Measurements from ENCODE around the gene PGM5.

The PGM5 gene

DNA sequence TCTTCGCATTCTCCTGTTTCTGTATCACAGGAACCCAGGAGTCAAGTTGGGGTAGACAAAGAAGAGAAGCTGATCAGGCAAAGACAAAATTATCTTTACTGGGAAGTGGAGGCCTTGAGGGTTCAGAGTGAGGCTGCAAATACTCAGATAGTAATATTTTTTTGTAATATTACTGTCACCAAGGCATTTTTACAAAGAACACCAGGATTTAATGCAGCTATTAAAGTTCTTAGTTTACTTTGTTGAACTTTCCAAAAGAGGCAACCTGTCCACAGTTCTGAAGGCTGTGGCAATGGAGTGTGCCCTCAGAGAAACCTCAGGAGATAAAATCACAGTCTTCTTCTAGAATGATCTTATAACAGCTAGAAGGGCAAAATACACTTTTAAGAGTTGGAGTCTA, 74.9 kb downstream of the PGM5 start:
- Histone ChIP-seq H3K9ac (ENCODE audit: low read depth in 1 of 2, low read length in 2 of 2) (no peak overlapping the region), H3K36me3 (ENCODE audit: control insufficient read depth in 1 of 2, insufficient read depth in 2 of 2, low read length in 2 of 2) (no peaks in the 10 kb centered on the region), H3K9me3 (ENCODE audit: control insufficient read depth in 1 of 2, low read length in 2 of 2) (no peaks in the 10 kb centered on the region), H3K4me1 (ENCODE audit: control insufficient read depth in 1 of 2, insufficient read depth in 2 of 2, low read length in 2 of 2) (no peaks in the 10 kb centered on the region), H3K27me3 (ENCODE audit: control insufficient read depth in 1 of 2, insufficient read depth in 2 of 2, low read length in 2 of 2) (no peaks in the 10 kb centered on the region), H3K27ac (ENCODE audit: low read depth, low read length) (no peak overlapping the region), H3K4me3 (ENCODE audit: low read depth in 1 of 2, low read length in 2 of 2) (no peak overlapping the region)

DNA sequence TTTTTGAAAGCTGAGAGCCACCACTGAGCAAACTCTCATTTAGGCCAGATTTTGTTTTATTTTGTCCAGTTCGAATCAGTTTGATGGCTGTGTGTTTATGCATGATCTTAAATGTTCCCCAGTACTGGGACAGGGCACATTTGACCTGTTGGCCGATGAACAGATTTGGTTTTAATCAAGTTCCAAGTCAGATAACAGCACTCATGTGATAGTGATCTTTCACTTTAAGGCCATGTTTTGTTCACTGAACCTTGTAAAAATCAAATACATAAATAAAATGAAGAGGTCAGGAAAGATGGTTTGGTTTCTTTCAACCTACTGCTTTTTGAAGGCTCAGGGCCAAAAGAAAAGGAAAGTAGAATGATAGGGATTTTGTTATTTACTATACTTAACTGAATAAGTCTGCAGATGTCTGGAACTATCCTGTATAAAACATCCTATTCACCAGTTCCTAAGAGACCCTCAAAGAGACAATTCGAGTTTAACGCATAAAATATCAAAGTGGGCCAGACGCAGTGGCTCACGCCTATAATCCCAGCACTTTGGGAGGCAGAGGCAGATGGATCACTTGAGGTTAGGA, 77.2 kb downstream of the PGM5 start:
- no peaks in the 10 kb centered on the region for H3K27me3 ChIP-seq (ENCODE audit: control insufficient read depth in 1 of 2, insufficient read depth in 2 of 2, low read length in 2 of 2)
- H3K9ac ChIP-seq (ENCODE audit: low read depth in 1 of 2, low read length in 2 of 2) = no peak overlapping the region
- no peak overlapping the region for H3K4me3 ChIP-seq (ENCODE audit: low read depth in 1 of 2, low read length in 2 of 2)
- H3K9me3 ChIP-seq (ENCODE audit: control insufficient read depth in 1 of 2, low read length in 2 of 2) = no peaks in the 10 kb centered on the region
- H3K36me3 ChIP-seq (ENCODE audit: control insufficient read depth in 1 of 2, insufficient read depth in 2 of 2, low read length in 2 of 2) = no peaks in the 10 kb centered on the region
- no peak overlapping the region for H3K27ac ChIP-seq (ENCODE audit: low read depth, low read length)
- no peaks in the 10 kb centered on the region for H3K4me1 ChIP-seq (ENCODE audit: control insufficient read depth in 1 of 2, insufficient read depth in 2 of 2, low read length in 2 of 2)

GRCh38 chr9:68437785-68438184, 81.4 kb downstream of the PGM5 start:
- no peak overlapping the region for H3K9ac ChIP-seq (ENCODE audit: low read depth in 1 of 2, low read length in 2 of 2)
- no peaks in the 10 kb centered on the region for H3K36me3 ChIP-seq (ENCODE audit: control insufficient read depth in 1 of 2, insufficient read depth in 2 of 2, low read length in 2 of 2)
- no peak overlapping the region for H3K4me3 ChIP-seq (ENCODE audit: low read depth in 1 of 2, low read length in 2 of 2)
- H3K4me1 ChIP-seq (ENCODE audit: control insufficient read depth in 1 of 2, insufficient read depth in 2 of 2, low read length in 2 of 2) = no peaks in the 10 kb centered on the region
- no peaks in the 10 kb centered on the region for H3K27me3 ChIP-seq (ENCODE audit: control insufficient read depth in 1 of 2, insufficient read depth in 2 of 2, low read length in 2 of 2)
- H3K9me3 ChIP-seq (ENCODE audit: control insufficient read depth in 1 of 2, low read length in 2 of 2) = peaks cover 0 to 4% of the 10 kb centered on the region in 2 donors
- H3K27ac ChIP-seq (ENCODE audit: low read depth, low read length) = no peak overlapping the region

DNA sequence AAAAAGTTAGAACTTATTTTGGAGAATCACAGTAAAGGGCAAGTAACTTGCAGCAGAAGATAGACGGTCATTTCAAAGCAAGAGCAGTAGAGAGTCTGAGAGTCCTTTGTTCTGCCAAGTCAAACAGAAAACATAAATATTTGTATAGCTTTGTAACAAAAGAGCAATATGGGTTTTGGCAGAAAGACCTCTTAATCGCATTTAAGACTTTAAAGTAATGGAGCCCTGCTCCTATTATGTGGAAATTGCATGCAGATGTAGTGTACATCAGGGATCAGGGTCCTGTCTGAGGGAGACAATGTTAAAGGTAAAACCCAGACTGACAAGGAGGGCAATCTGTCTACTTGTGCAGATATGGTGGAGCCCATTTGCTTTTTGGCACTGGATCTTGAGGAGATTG, 87.2 kb downstream of the PGM5 start:
- H3K4me3 ChIP-seq (ENCODE audit: low read depth in 1 of 2, low read length in 2 of 2) = no peak overlapping the region
- H3K27ac ChIP-seq (ENCODE audit: low read depth, low read length) = no peak overlapping the region
- peaks cover 0 to 4% of the 10 kb centered on the region in 2 donors for H3K9me3 ChIP-seq (ENCODE audit: control insufficient read depth in 1 of 2, low read length in 2 of 2)
- no peak overlapping the region for H3K9ac ChIP-seq (ENCODE audit: low read depth in 1 of 2, low read length in 2 of 2)
- no peaks in the 10 kb centered on the region for H3K27me3 ChIP-seq (ENCODE audit: control insufficient read depth in 1 of 2, insufficient read depth in 2 of 2, low read length in 2 of 2)
- H3K4me1 ChIP-seq (ENCODE audit: control insufficient read depth in 1 of 2, insufficient read depth in 2 of 2, low read length in 2 of 2) = no peaks in the 10 kb centered on the region
- no peaks in the 10 kb centered on the region for H3K36me3 ChIP-seq (ENCODE audit: control insufficient read depth in 1 of 2, insufficient read depth in 2 of 2, low read length in 2 of 2)

DNA sequence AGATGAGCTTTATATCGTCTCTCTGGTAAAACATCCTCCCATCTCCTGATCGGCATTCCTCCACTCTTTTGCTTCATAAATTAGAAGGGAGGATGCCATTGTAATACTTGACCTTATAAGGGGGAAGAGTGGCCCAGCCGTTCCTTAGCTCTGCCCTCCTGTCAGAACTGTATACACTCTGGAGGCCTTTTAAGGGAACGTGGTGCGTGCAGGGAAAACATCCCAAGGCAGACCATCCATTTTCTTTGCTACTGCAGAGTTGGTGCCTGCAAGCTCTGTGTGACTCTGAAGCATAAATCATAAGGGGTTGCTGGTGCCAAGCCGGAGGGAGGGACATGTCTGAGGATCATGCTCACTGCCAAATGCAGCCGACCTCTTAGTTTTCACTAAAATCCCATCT, 90.4 kb downstream of the PGM5 start:
- no peaks in the 10 kb centered on the region for H3K4me1 ChIP-seq (ENCODE audit: control insufficient read depth in 1 of 2, insufficient read depth in 2 of 2, low read length in 2 of 2)
- no peak overlapping the region for H3K9ac ChIP-seq (ENCODE audit: low read depth in 1 of 2, low read length in 2 of 2)
- no peak overlapping the region for H3K4me3 ChIP-seq (ENCODE audit: low read depth in 1 of 2, low read length in 2 of 2)

GRCh38 chr9:68447611-68448010, 91.2 kb downstream of the PGM5 start:
- H3K4me1 ChIP-seq (ENCODE audit: control insufficient read depth in 1 of 2, insufficient read depth in 2 of 2, low read length in 2 of 2) = no peaks in the 10 kb centered on the region
- H3K9ac ChIP-seq (ENCODE audit: low read depth in 1 of 2, low read length in 2 of 2) = no peak overlapping the region
- H3K27ac ChIP-seq (ENCODE audit: low read depth, low read length) = no peak overlapping the region
- no peaks in the 10 kb centered on the region for H3K9me3 ChIP-seq (ENCODE audit: control insufficient read depth in 1 of 2, low read length in 2 of 2)
- H3K36me3 ChIP-seq (ENCODE audit: control insufficient read depth in 1 of 2, insufficient read depth in 2 of 2, low read length in 2 of 2) = no peaks in the 10 kb centered on the region
- H3K4me3 ChIP-seq (ENCODE audit: low read depth in 1 of 2, low read length in 2 of 2) = no peak overlapping the region
- H3K27me3 ChIP-seq (ENCODE audit: control insufficient read depth in 1 of 2, insufficient read depth in 2 of 2, low read length in 2 of 2) = no peaks in the 10 kb centered on the region

More for the DNA sequence above, 90.4 kb downstream of the PGM5 start:
- Histone ChIP-seq H3K27ac (ENCODE audit: low read depth, low read length) (no peak overlapping the region), H3K9me3 (ENCODE audit: control insufficient read depth in 1 of 2, low read length in 2 of 2) (no peaks in the 10 kb centered on the region), H3K27me3 (ENCODE audit: control insufficient read depth in 1 of 2, insufficient read depth in 2 of 2, low read length in 2 of 2) (no peaks in the 10 kb centered on the region), H3K36me3 (ENCODE audit: control insufficient read depth in 1 of 2, insufficient read depth in 2 of 2, low read length in 2 of 2) (no peaks in the 10 kb centered on the region)

- no peaks in the 10 kb centered on the region for H3K27me3 ChIP-seq (ENCODE audit: control insufficient read depth in 1 of 2, insufficient read depth in 2 of 2, low read length in 2 of 2)
- H3K4me3 ChIP-seq (ENCODE audit: low read depth in 1 of 2, low read length in 2 of 2) = no peak overlapping the region
- no peaks in the 10 kb centered on the region for H3K36me3 ChIP-seq (ENCODE audit: control insufficient read depth in 1 of 2, insufficient read depth in 2 of 2, low read length in 2 of 2)
- H3K9me3 ChIP-seq (ENCODE audit: control insufficient read depth in 1 of 2, low read length in 2 of 2) = no peaks in the 10 kb centered on the region
- H3K4me1 ChIP-seq (ENCODE audit: control insufficient read depth in 1 of 2, insufficient read depth in 2 of 2, low read length in 2 of 2) = no peaks in the 10 kb centered on the region
- no peak overlapping the region for H3K9ac ChIP-seq (ENCODE audit: low read depth in 1 of 2, low read length in 2 of 2)
- H3K27ac ChIP-seq (ENCODE audit: low read depth, low read length) = no peak overlapping the region
Observed at GRCh38 chr9:68454579-68455334, 98.3 kb downstream of the PGM5 start.

- no peaks in the 10 kb centered on the region for H3K4me1 ChIP-seq (ENCODE audit: control insufficient read depth in 1 of 2, insufficient read depth in 2 of 2, low read length in 2 of 2)
- H3K27me3 ChIP-seq (ENCODE audit: control insufficient read depth in 1 of 2, insufficient read depth in 2 of 2, low read length in 2 of 2) = no peaks in the 10 kb centered on the region
- no peak overlapping the region for H3K4me3 ChIP-seq (ENCODE audit: low read depth in 1 of 2, low read length in 2 of 2)
- no peak overlapping the region for H3K27ac ChIP-seq (ENCODE audit: low read depth, low read length)
- no peaks in the 10 kb centered on the region for H3K36me3 ChIP-seq (ENCODE audit: control insufficient read depth in 1 of 2, insufficient read depth in 2 of 2, low read length in 2 of 2)
- no peak overlapping the region for H3K9ac ChIP-seq (ENCODE audit: low read depth in 1 of 2, low read length in 2 of 2)
- H3K9me3 ChIP-seq (ENCODE audit: control insufficient read depth in 1 of 2, low read length in 2 of 2) = no peaks in the 10 kb centered on the region
Observed at GRCh38 chr9:68455451-68455850, 99.0 kb downstream of the PGM5 start.

DNA sequence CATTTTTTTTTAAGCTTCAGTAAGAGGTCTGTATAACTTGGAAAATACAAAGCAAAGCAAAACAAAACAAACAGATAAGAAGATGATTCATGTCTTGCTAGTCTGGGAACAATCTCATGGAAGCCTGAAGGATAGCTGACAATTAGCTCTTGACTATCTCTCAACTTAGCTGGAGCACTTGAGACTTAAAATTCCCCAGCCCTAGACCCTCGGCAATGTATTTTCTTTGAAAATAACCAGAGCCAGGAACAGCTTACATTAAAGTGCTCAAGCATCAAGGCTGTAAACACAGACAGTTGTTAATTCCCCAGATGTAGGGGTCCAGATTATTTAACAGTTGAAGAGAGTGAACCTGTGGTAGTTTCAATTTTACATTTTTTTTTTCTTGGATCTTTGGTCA, 101.4 kb downstream of the PGM5 start:
- no peak overlapping the region for H3K27ac ChIP-seq (ENCODE audit: low read depth, low read length)
- no peaks in the 10 kb centered on the region for H3K36me3 ChIP-seq (ENCODE audit: control insufficient read depth in 1 of 2, insufficient read depth in 2 of 2, low read length in 2 of 2)
- no peak overlapping the region for H3K4me3 ChIP-seq (ENCODE audit: low read depth in 1 of 2, low read length in 2 of 2)
- H3K9ac ChIP-seq (ENCODE audit: low read depth in 1 of 2, low read length in 2 of 2) = no peak overlapping the region
- no peaks in the 10 kb centered on the region for H3K9me3 ChIP-seq (ENCODE audit: control insufficient read depth in 1 of 2, low read length in 2 of 2)
- no peaks in the 10 kb centered on the region for H3K27me3 ChIP-seq (ENCODE audit: control insufficient read depth in 1 of 2, insufficient read depth in 2 of 2, low read length in 2 of 2)
- H3K4me1 ChIP-seq (ENCODE audit: control insufficient read depth in 1 of 2, insufficient read depth in 2 of 2, low read length in 2 of 2) = no peaks in the 10 kb centered on the region

GRCh38 chr9:68458918-68459317, 102.5 kb downstream of the PGM5 start:
- Histone ChIP-seq H3K9me3 (ENCODE audit: control insufficient read depth in 1 of 2, low read length in 2 of 2) (no peaks in the 10 kb centered on the region), H3K9ac (ENCODE audit: low read depth in 1 of 2, low read length in 2 of 2) (no peak overlapping the region), H3K4me1 (ENCODE audit: control insufficient read depth in 1 of 2, insufficient read depth in 2 of 2, low read length in 2 of 2) (no peaks in the 10 kb centered on the region), H3K36me3 (ENCODE audit: control insufficient read depth in 1 of 2, insufficient read depth in 2 of 2, low read length in 2 of 2) (no peaks in the 10 kb centered on the region), H3K27ac (ENCODE audit: low read depth, low read length) (no peak overlapping the region), H3K4me3 (ENCODE audit: low read depth in 1 of 2, low read length in 2 of 2) (no peak overlapping the region), H3K27me3 (ENCODE audit: control insufficient read depth in 1 of 2, insufficient read depth in 2 of 2, low read length in 2 of 2) (no peaks in the 10 kb centered on the region)

Measured in duodenal mucosa (tissue), 2 donors.